NCI-H1930 (cell line): ENCODE data around the gene SEC11C.
A peak's percentile ranks its signal among the peaks of the same experiment; 100 is the strongest.

Experiments used
- DNase-seq, 2 experiments: peaks; one replicate each; lab custom pipeline; 2025; lab: John Stamatoyannopoulos, UW

Gene SEC11C

GRCh38 chr18:59144483-59144882, 4.8 kb downstream of the SEC11C start:
- no peak for DNase-seq

GRCh38 chr18:59145055-59145454, 5.4 kb downstream of the SEC11C start:
- no peak for DNase-seq

DNA sequence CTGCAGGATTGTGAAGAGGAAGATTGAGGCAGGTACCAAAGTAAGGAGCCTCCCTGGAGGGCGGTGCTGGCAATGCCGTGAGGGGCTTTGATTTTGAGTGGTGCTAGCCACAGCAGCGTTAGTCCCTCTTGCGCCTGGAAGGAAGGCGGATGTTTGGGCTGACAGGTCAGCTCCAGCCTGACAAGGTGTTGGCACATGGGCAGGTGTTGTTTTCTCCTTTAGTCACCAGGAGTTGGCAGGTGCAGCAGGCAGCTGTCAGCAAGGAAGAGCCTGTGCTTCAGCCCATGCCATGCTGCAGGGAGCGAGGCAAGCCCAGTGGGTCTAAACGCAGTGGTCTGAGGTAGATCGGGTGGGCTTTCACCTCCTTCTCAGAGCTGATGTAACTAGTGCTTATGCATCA, 8.5 kb downstream of the SEC11C start:
- no peak for DNase-seq

- DNase-seq = no peak
These were observed 9.3 kb downstream of the SEC11C start for GRCh38 chr18:59149007-59149406.

DNA sequence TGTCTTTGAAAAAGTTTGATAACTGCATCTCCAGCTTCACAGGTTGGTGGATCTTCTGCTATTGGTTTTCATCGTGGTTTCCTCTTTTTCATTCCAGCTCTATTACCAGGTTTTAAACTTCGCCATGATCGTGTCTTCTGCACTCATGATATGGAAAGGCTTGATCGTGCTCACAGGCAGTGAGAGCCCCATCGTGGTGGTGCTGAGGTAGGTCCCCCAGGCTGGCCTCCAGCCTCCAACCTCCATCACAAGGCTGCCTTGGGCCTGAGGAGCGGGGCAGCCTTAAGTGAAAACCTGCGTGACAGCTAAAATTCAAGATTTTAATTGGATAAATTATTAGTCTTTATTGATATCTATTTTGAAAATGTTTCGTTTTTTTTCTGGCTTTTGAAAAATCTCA, 9.7 kb downstream of the SEC11C start:
- no peak for DNase-seq

GRCh38 chr18:59150236-59150635, 10.6 kb downstream of the SEC11C start:
- peak; percentile 12 to 28 for DNase-seq

- no peak for DNase-seq
These were observed 15.5 kb downstream of the SEC11C start for GRCh38 chr18:59155153-59155552.

GRCh38 chr18:59156316-59156715, 16.6 kb downstream of the SEC11C start:
- no peak for DNase-seq

GRCh38 chr18:59159265-59159664, 19.6 kb downstream of the SEC11C start:
- no peak for DNase-seq

DNA sequence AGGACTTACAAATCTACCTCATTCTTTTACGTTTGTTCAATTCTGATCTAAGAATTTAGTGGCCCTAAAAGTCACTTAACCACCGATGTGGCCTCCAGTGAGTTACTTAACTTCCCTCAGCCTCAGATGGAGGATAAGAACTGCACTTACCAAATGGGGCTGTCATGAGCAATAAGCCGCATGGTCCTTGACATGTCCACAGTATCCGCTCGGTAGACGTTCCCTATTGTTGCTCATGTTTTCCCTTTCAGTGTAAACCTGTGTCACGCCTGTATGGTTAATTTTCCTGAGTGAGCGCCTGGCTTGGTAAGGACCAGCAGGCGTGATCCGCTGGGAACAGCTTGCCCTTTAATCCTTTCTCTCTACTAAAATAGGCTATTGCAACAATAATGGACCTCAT, 20.3 kb downstream of the SEC11C start:
- no peak for DNase-seq

GRCh38 chr18:59172664-59173249, 33.1 kb downstream of the SEC11C start:
- DNase-seq = no peak

- DNase-seq = no peak
These were observed 37.8 kb downstream of the SEC11C start for GRCh38 chr18:59177485-59177884.

DNA sequence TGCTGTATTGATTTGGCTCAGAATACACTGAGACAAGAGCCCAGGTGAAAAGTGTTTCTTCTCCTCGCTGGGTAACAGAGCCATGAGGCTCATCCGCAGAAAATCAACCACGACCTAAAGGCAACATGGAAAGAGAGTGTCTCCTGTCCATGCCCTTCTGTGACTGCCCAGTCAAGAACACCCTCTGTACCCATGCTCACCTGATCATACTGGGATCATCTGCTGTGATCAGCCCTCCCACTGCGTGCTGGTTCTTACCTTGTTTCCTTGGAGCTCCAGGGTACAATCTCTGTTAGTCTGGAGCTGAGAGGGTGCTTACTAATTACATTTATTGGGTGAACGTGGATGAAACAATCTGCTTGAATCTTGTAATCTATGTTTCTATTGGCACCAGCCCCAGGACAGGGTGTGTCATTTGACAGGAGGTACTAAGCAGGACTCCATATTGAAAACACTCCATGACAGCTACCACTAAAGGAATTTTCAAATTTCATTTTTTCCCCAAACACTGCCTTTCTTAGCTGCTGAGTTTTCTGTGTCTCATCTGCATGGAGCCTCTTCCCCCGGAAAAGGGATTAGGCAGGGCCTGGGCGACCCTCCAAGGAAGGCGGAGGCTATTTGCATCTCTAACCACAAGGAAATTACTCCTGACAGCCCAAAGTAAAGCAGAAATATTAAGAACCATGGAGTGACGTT, 40.6 kb downstream of the SEC11C start:
- no peak for DNase-seq

- no peak for DNase-seq
These were observed 43.0 kb downstream of the SEC11C start for GRCh38 chr18:59182673-59183072.

DNA sequence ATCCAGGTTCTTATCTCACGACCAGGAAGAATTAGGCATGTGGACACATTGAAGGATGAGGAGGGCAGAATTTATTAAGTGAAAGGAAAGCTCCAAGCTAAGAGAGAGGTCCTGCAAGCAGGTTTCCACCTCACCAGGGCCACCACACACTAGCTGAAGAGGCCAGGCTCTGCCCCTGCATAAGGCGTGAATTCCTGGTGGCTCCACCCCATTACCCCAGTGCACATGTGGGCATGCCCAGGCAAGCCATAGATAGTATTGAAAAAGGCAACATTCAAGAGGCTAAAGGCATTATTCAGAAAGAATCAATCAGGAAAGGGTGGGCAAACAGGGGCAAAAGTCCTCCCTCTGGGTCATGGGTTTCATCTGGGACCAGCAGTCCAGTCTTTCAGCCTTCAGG, 49.3 kb downstream of the SEC11C start:
- no peak for DNase-seq

- DNase-seq = no peak
These were observed 50.1 kb downstream of the SEC11C start for GRCh38 chr18:59189746-59190145.

- no peak for DNase-seq
These were observed 56.6 kb downstream of the SEC11C start for GRCh38 chr18:59196161-59196725.

DNA sequence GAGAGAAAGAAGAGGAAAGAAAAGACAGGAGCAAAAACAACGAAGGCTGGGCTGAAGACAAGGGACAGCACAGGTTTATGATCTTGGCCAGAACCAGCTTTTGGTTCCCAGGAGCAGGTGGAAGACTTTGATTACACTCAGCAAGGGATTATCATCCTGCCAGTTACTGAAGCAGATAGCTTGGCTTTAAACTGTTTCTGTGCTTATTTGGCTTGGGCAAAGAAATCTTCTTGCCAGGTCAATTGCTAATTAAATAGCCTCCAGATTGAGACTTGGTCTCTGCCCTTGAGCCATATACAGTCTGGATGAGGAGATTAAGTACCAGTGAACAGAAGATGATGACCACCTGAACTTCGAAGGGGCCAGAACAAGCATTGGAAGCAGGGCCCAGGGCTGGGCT, 58.0 kb downstream of the SEC11C start:
- DNase-seq = no peak

GRCh38 chr18:59198215-59198614, 58.5 kb downstream of the SEC11C start:
- no peak for DNase-seq

GRCh38 chr18:59200787-59201186, 61.1 kb downstream of the SEC11C start:
- DNase-seq = no peak

- DNase-seq = no peak
These were observed 62.7 kb downstream of the SEC11C start for GRCh38 chr18:59202258-59202820.

DNA sequence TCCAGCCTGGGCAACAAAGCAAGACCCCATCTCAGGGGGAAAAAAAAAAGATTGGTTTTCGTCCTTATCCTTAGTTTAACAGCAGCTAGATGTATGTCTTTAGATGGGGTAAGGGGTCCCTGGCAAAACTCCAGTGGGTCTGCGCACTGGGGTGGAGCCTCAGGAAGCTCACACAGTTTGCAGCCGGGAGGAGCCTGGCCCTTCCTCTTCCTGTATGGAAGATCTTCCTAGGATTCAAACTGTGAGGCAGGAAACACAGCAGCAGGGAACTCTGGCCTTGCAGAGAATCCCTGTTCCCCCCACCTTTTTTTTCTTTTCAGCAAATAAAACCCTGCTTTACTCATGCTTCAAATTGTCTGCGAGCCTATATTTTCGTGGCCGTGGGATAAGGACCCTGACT, 67.8 kb downstream of the SEC11C start:
- DNase-seq = no peak
